Esophagus (tissue), 2 donors: Measurements from ENCODE around the gene PTPN7. TPM values are rescaled to one million over a fixed set of nuclear protein-coding genes. Genes with fewer than 3 reads are reported as not detected.

Experiments
- H3K27ac ChIP-seq, 2 donors: one replicate each; pipeline ENCODE4 v1.5.1; 2013; ENCODE audit warnings: low read depth in 2 of 2, mild to moderate bottlenecking in 2 of 2, inconsistent platforms in 1 of 2, low read length in 1 of 2, moderate library complexity in 1 of 2
- H3K27me3 ChIP-seq, 2 donors: one replicate each; pipeline ENCODE4 v1.6.1; 2013; ENCODE audit warnings: low read length in 2 of 2, control low read depth in 1 of 2, mild to moderate bottlenecking in 1 of 2; ENCODE audit not compliant: insufficient read depth in 2 of 2, control insufficient read depth in 1 of 2
- H3K36me3 ChIP-seq, 2 donors: one replicate each; pipeline ENCODE4 v1.6.1; 2013; ENCODE audit warnings: low read length in 1 of 2; ENCODE audit not compliant: control insufficient read depth in 2 of 2, insufficient read depth in 2 of 2
- H3K4me1 ChIP-seq, 2 donors: one replicate each; pipeline ENCODE4 v1.6.1; 2013; ENCODE audit warnings: low read length in 1 of 2; ENCODE audit not compliant: control insufficient read depth in 2 of 2, insufficient read depth in 2 of 2
- H3K4me3 ChIP-seq, 2 donors: one replicate each; pipeline ENCODE4 v1.5.1; 2013; ENCODE audit warnings: low read length in 2 of 2, mild to moderate bottlenecking in 2 of 2, low read depth in 1 of 2, moderate library complexity in 1 of 2
- H3K9me3 ChIP-seq, 2 donors: one replicate each; pipeline ENCODE4 v1.6.1; 2013; ENCODE audit warnings: mild to moderate bottlenecking in 2 of 2, low read depth in 1 of 2, low read length in 1 of 2, moderate library complexity in 1 of 2; ENCODE audit not compliant: control insufficient read depth in 2 of 2, insufficient read depth in 1 of 2
- WGBS, 2 donors: extraction: QIAGEN DNeasy Blood & Tissue Kit; methylation state at CpG; one replicate each; pipeline ENCODE4 v1.1.7; 2013; 5-methylcytosine and 5-hydroxymethylcytosine counted together
- polyA plus RNA-seq, 2 donors: library from polyadenylated mRNA; stranded (reverse); fragments of 200-250 nt; gene quantifications; one replicate each; pipeline ENCODE4 v1.2.3, GENCODE V29; 2013
- donor health status: healthy with polysubstance abuse.
- donor health status: Bipolar disorder and iron deficiency.

Gene PTPN7
- polyA plus RNA-seq, result 1 to 10 TPM; 1.6 to 1.9 TPM

- Histone ChIP-seq H3K36me3 (no peaks in the 10 kb centered on the region), H3K4me3 (peak within 1 kb of the TSS; percentile 16 to 42)
- 64 to 69% methylated on average over 17 of the region's 17 CpGs for WGBS, 2 donors
Measured at GRCh38 chr1:202160377-202160940, at the start of gene PTPN7. TSS of gene PTPN7 (minus strand) at chr1:202160602. CDS start at chr1:202159402, 1,200 bp downstream.

GRCh38 chr1:202208351-202208857 lies 48.0 kb upstream of the PTPN7 start:
- H3K36me3 ChIP-seq, result no peaks in the 10 kb centered on the region
- 76 to 87% methylated on average over 11 of the region's 11 CpGs for WGBS, 2 donors
- H3K4me3 ChIP-seq, result no peak overlapping the region
- peaks cover 2 to 5% of the 10 kb centered on the region in 2 donors for H3K4me1 ChIP-seq
- H3K27me3 ChIP-seq, result peaks cover 0 to 2% of the 10 kb centered on the region in 2 donors
- H3K9me3 ChIP-seq, result no peaks in the 10 kb centered on the region
- no peak overlapping the region for H3K27ac ChIP-seq

More at GRCh38 chr1:202160377-202160940, at the start of gene PTPN7:
- Histone ChIP-seq H3K27ac (peak within 1 kb of the TSS; percentile 73 to 77), H3K9me3 (no peaks in the 10 kb centered on the region), H3K4me1 (no peaks in the 10 kb centered on the region), H3K27me3 (no peaks in the 10 kb centered on the region)

- no peaks in the 10 kb centered on the region for H3K9me3 ChIP-seq
- H3K4me1 ChIP-seq, result peaks cover 2 to 5% of the 10 kb centered on the region in 2 donors
- peaks cover 0 to 2% of the 10 kb centered on the region in 2 donors for H3K27me3 ChIP-seq
- no peaks in the 10 kb centered on the region for H3K36me3 ChIP-seq
- H3K27ac ChIP-seq, result no peak overlapping the region
- H3K4me3 ChIP-seq, result no peak overlapping the region
- 38% methylated on average over 1 of the region's 1 CpG for WGBS, 2 donors
Measured at GRCh38 chr1:202207292-202207691, 46.9 kb upstream of the PTPN7 start.

GRCh38 chr1:202205523-202206190 lies 45.3 kb upstream of the PTPN7 start:
- Histone ChIP-seq H3K4me1 (peaks cover 2 to 3% of the 10 kb centered on the region in 2 donors), H3K27ac (no peak overlapping the region)
- WGBS, 2 donors, result 65 to 70% methylated on average over 5 of the region's 5 CpGs

GRCh38 chr1:202204065-202204464 lies 43.7 kb upstream of the PTPN7 start:
- 33 to 40% methylated on average over 1 of the region's 1 CpG for WGBS, 2 donors
- H3K9me3 ChIP-seq, result no peaks in the 10 kb centered on the region

More at GRCh38 chr1:202205523-202206190, 45.3 kb upstream of the PTPN7 start:
- Histone ChIP-seq H3K4me3 (no peak overlapping the region), H3K36me3 (no peaks in the 10 kb centered on the region), H3K27me3 (peaks cover 0 to 2% of the 10 kb centered on the region in 2 donors), H3K9me3 (no peaks in the 10 kb centered on the region)

GRCh38 chr1:202203238-202204039 lies 43.0 kb upstream of the PTPN7 start:
- Histone ChIP-seq H3K27ac (no peak overlapping the region), H3K4me1 (peaks cover 3 to 5% of the 10 kb centered on the region in 2 donors), H3K36me3 (no peaks in the 10 kb centered on the region), H3K27me3 (no peaks in the 10 kb centered on the region), H3K9me3 (no peaks in the 10 kb centered on the region), H3K4me3 (no peak overlapping the region)
- 76 to 83% methylated on average over 13 of the region's 13 CpGs for WGBS, 2 donors

More at GRCh38 chr1:202204065-202204464, 43.7 kb upstream of the PTPN7 start:
- Histone ChIP-seq H3K4me1 (peaks cover 2 to 3% of the 10 kb centered on the region in 2 donors), H3K27me3 (no peaks in the 10 kb centered on the region), H3K4me3 (no peak overlapping the region), H3K36me3 (no peaks in the 10 kb centered on the region), H3K27ac (no peak overlapping the region)

GRCh38 chr1:202202500-202203168 lies 42.2 kb upstream of the PTPN7 start:
- Histone ChIP-seq H3K27me3 (no peaks in the 10 kb centered on the region), H3K9me3 (no peaks in the 10 kb centered on the region), H3K27ac (no peak overlapping the region), H3K4me1 (peaks cover 3 to 5% of the 10 kb centered on the region in 2 donors), H3K36me3 (no peaks in the 10 kb centered on the region), H3K4me3 (no peak overlapping the region)
- WGBS, 2 donors, result 78 to 88% methylated on average over 7 of the region's 7 CpGs

GRCh38 chr1:202201971-202202370 lies 41.6 kb upstream of the PTPN7 start:
- Histone ChIP-seq H3K27me3 (no peaks in the 10 kb centered on the region), H3K27ac (no peak overlapping the region)
- 61 to 69% methylated on average over 4 of the region's 4 CpGs for WGBS, 2 donors

GRCh38 chr1:202201266-202201665 lies 40.9 kb upstream of the PTPN7 start:
- Histone ChIP-seq H3K36me3 (no peaks in the 10 kb centered on the region), H3K4me1 (peaks cover 2 to 3% of the 10 kb centered on the region in 2 donors), H3K27ac (no peak overlapping the region), H3K27me3 (no peaks in the 10 kb centered on the region), H3K4me3 (no peak overlapping the region), H3K9me3 (no peaks in the 10 kb centered on the region)
- 55 to 78% methylated on average over 3 of the region's 3 CpGs for WGBS, 2 donors

More at GRCh38 chr1:202201971-202202370, 41.6 kb upstream of the PTPN7 start:
- H3K4me1 ChIP-seq, result peaks cover 2 to 3% of the 10 kb centered on the region in 2 donors
- H3K9me3 ChIP-seq, result no peaks in the 10 kb centered on the region
- no peak overlapping the region for H3K4me3 ChIP-seq
- H3K36me3 ChIP-seq, result no peaks in the 10 kb centered on the region
